Mesenchymal stem cell (in vitro differentiated cells and primary cell): Measurements from ENCODE around the gene HDHD5.

Experiments
- DNase-seq: peaks from one replicate; pipeline ENCODE4 v3.0.0-alpha.2; 2013
- H2AFZ ChIP-seq: one replicate; pipeline ENCODE4 v1.6.1; 2013; ENCODE audit warnings: low read depth, mild to moderate bottlenecking, control low read depth, inconsistent platforms, low read length, moderate library complexity
- H2AK5ac ChIP-seq: 2 replicates; pipeline ENCODE4 v1.6.1; 2013; ENCODE audit warnings: low read length, moderate library complexity, mild to moderate bottlenecking, inconsistent platforms; ENCODE audit not compliant: severe bottlenecking
- H2BK120ac ChIP-seq: one replicate; pipeline ENCODE4 v1.6.1; 2013; ENCODE audit warnings: low read depth, mild to moderate bottlenecking, inconsistent platforms, low read length, moderate library complexity
- H2BK12ac ChIP-seq, 2 experiments: one replicate each; pipeline ENCODE4 v1.6.1; 2013; ENCODE audit warnings: inconsistent platforms in 2 of 2, low read length in 2 of 2, mild to moderate bottlenecking in 2 of 2, moderate library complexity in 2 of 2, control low read depth in 1 of 2
- H2BK15ac ChIP-seq: one replicate; pipeline ENCODE4 v1.6.1; 2013; ENCODE audit warnings: mild to moderate bottlenecking, low read depth, inconsistent platforms; ENCODE audit not compliant: poor library complexity, severe bottlenecking
- H2BK5ac ChIP-seq: 2 replicates; pipeline ENCODE4 v1.6.1; 2013; ENCODE audit warnings: low read depth, mild to moderate bottlenecking, low read length, control low read depth, inconsistent platforms; ENCODE audit not compliant: poor library complexity, severe bottlenecking
- H3K14ac ChIP-seq, 2 experiments: one replicate each; pipeline ENCODE4 v1.6.1; 2013; ENCODE audit warnings: inconsistent platforms in 2 of 2, low read length in 2 of 2, control low read depth in 1 of 2, mild to moderate bottlenecking in 1 of 2, moderate library complexity in 1 of 2
- H3K18ac ChIP-seq, 2 experiments: one replicate each; pipeline ENCODE4 v1.6.1; 2013; ENCODE audit warnings: inconsistent platforms in 2 of 2, low read length in 2 of 2, control low read depth in 1 of 2, low read depth in 1 of 2, mild to moderate bottlenecking in 1 of 2
- H3K23ac ChIP-seq, 2 experiments: one replicate each; pipeline ENCODE4 v1.6.1; 2013; ENCODE audit warnings: inconsistent platforms in 2 of 2, low read length in 2 of 2, mild to moderate bottlenecking in 2 of 2, moderate library complexity in 2 of 2, control low read depth in 1 of 2
- H3K27ac ChIP-seq: 2 replicates; pipeline ENCODE4 v1.5.1; 2013; ENCODE audit warnings: mild to moderate bottlenecking, moderate library complexity, low read length, control low read depth, inconsistent platforms; ENCODE audit not compliant: poor library complexity, severe bottlenecking
- H3K27me3 ChIP-seq, 2 experiments: 2 replicates each; pipeline versions ENCODE4 v1.6.1 to v1.7.0; 2013; ENCODE audit warnings: low read length in 2 of 2, mild to moderate bottlenecking in 2 of 2, moderate library complexity in 2 of 2, control low read depth in 1 of 2, inconsistent platforms in 1 of 2; ENCODE audit not compliant: control insufficient read depth in 1 of 2, insufficient read depth in 1 of 2
- H3K36me3 ChIP-seq, 2 experiments: 2 replicates each; pipeline versions ENCODE4 v1.6.1 to v1.7.0; 2013; ENCODE audit warnings: low read length in 2 of 2, control low read depth in 1 of 2, inconsistent platforms in 1 of 2, low read depth in 1 of 2, mild to moderate bottlenecking in 1 of 2; ENCODE audit not compliant: insufficient read depth in 2 of 2, control insufficient read depth in 1 of 2
- H3K4ac ChIP-seq, 2 experiments: one replicate each; pipeline ENCODE4 v1.6.1; 2013; ENCODE audit warnings: inconsistent platforms in 2 of 2, low read length in 2 of 2, mild to moderate bottlenecking in 2 of 2, moderate library complexity in 2 of 2, control low read depth in 1 of 2, low read depth in 1 of 2
- H3K4me1 ChIP-seq: 2 replicates; pipeline ENCODE4 v1.6.1; 2013; ENCODE audit warnings: low read depth, low read length, control low read depth; ENCODE audit not compliant: control insufficient read depth, insufficient read depth
- H3K4me2 ChIP-seq: 2 replicates; pipeline ENCODE4 v1.6.1; 2013; ENCODE audit warnings: low read length, mild to moderate bottlenecking, inconsistent platforms; ENCODE audit not compliant: poor library complexity, severe bottlenecking
- H3K4me3 ChIP-seq, 2 experiments: 2 replicates each; pipeline versions ENCODE4 v1.5.1 to v1.7.0; 2013; ENCODE audit warnings: low read length in 2 of 2, mild to moderate bottlenecking in 2 of 2, control low read depth in 1 of 2, low read depth in 1 of 2; ENCODE audit not compliant: insufficient read depth in 1 of 2
- H3K79me1 ChIP-seq: replicated peaks from 2 replicates; pipeline ENCODE4 v1.6.1; 2013; ENCODE audit warnings: mild to moderate bottlenecking, control low read depth, low read length, inconsistent platforms; ENCODE audit not compliant: poor library complexity, severe bottlenecking
- H3K9ac ChIP-seq: 2 replicates; pipeline ENCODE4 v1.7.0; 2013; ENCODE audit warnings: mild to moderate bottlenecking, low read length, moderate library complexity
- H3K9me3 ChIP-seq: 2 replicates; pipeline ENCODE4 v1.7.0; 2013; ENCODE audit warnings: mild to moderate bottlenecking, low read length; ENCODE audit not compliant: control insufficient read depth
- H4K8ac ChIP-seq: one replicate; pipeline ENCODE4 v1.6.1; 2013; ENCODE audit warnings: inconsistent platforms, mild to moderate bottlenecking, low read length, moderate library complexity
- H4K91ac ChIP-seq: one replicate; pipeline ENCODE4 v1.6.1; 2013; ENCODE audit warnings: mild to moderate bottlenecking, low read length, inconsistent platforms
- WGBS: methylation state at CpG from one replicate; pipeline ENCODE4 v1.1.7; 2013; ENCODE audit warnings: mixed read lengths; 5-methylcytosine and 5-hydroxymethylcytosine counted together

Gene HDHD5

DNA sequence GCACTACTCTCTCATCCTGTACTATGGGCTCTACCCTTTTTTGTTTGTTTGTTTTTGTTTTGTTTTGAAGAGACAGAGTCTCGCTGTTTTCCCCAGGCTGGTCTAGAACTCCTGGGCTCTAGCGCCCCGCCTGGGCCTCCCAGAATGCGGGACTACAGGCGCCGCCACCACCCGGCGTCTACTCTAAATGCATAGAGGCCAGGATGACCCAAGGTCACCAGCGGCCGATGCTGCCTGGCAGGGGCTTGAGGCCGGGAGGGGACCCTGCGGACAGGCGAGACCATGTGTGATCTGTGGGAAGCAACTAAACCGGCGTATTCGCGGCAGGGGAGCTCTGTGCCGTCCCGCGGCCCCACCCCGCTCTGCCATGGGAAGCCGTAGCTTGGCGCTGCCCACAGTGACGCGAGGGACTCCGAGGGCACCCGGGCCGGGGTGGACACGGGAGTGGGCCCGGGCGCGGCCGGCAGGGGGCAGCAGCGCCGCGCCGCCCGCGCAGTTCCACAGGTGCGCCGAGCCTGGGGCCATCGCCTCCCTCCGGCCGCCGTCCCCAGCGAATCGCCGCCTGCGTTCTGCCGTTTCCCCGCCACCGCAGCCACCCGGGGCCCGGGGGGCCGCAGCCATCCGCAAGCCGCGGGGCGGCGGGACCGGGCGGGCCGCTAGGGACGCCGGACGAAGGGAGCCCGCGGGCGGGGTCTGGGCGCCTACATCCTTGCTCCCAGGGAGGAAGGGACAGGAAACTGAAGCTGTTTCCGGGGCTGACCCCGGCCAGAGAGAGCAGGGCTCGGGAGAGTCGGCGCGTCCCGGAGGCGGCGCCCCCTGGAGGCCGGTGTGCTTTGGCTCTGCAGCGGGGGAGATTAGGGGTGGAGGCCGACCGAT, 12.3 kb upstream of the HDHD5 start:
- peak overlapping the region; percentile 82 to 88 for H3K4me3 ChIP-seq
- peak overlapping the region; percentile 92 to 97 for H3K18ac ChIP-seq
- H3K4me2 ChIP-seq = peak overlapping the region; percentile 79
- peak overlapping the region; percentile 56 for H3K27ac ChIP-seq
- peak overlapping the region in 1 of 2 experiments; percentile 89 for H3K14ac ChIP-seq
- peak overlapping the region; percentile 66 to 92 for H3K4ac ChIP-seq
- DNase-seq = peak; percentile 91
- no peak overlapping the region for H2AK5ac ChIP-seq
- no peak overlapping the region for H3K23ac ChIP-seq
- no peak overlapping the region for H2BK12ac ChIP-seq
- peaks cover 5 to 13% of the 10 kb centered on the region in 2 experiments for H3K27me3 ChIP-seq
- H2AFZ ChIP-seq = peak overlapping the region; percentile 96
- WGBS = under 1% methylated on average over 63 of the region's 83 CpGs
- peak overlapping the region; percentile 92 for H2BK5ac ChIP-seq
- peak overlapping the region; percentile 54 for H2BK120ac ChIP-seq
- peak overlapping the region; percentile 83 for H4K91ac ChIP-seq
- no peaks in the 10 kb centered on the region for H3K36me3 ChIP-seq
- H3K9me3 ChIP-seq = no peaks in the 10 kb centered on the region
- peaks cover 4% of the 10 kb centered on the region for H3K4me1 ChIP-seq
- H3K79me1 ChIP-seq = no peaks in the 10 kb centered on the region
- peak overlapping the region; percentile 98 for H4K8ac ChIP-seq
- H3K9ac ChIP-seq = peak overlapping the region; percentile 93
- H2BK15ac ChIP-seq = peak overlapping the region; percentile 71

DNA sequence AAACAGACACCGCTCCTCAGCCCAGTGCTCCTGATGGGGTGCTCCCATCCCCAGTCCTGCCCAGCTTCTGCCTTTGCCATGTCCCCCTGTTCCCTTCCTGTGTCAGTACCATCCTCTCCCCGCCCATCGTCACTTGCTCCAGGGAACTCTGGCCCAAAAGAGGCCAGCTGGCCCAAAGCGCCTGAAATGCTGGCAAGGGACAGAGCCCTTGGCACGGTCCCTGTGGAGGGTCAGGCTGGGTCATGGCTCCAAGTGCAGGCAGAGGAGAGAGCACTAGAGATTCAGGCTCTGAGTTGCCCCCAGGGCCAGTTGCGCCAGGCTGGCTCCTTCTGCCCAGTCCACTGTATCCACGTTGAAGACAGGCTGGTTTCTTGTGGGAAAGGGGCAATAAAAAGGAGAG, 8.4 kb upstream of the HDHD5 start:
- H2AK5ac ChIP-seq = no peak overlapping the region
- no peak overlapping the region for H3K27ac ChIP-seq
- no peak overlapping the region for H2BK15ac ChIP-seq
- H3K79me1 ChIP-seq = no peaks in the 10 kb centered on the region
- H3K4me1 ChIP-seq = peaks cover 4% of the 10 kb centered on the region
- no peak overlapping the region for H4K8ac ChIP-seq
- no peak overlapping the region for H2BK12ac ChIP-seq
- H3K4me3 ChIP-seq = no peak overlapping the region
- H3K9me3 ChIP-seq = no peaks in the 10 kb centered on the region
- peaks cover 6 to 13% of the 10 kb centered on the region in 2 experiments for H3K27me3 ChIP-seq
- no peak overlapping the region for H3K14ac ChIP-seq
- H4K91ac ChIP-seq = no peak overlapping the region
- H3K4ac ChIP-seq = no peak overlapping the region
- H3K23ac ChIP-seq = peak overlapping the region in 1 of 2 experiments; percentile 34
- H3K4me2 ChIP-seq = no peak overlapping the region
- no peak overlapping the region for H2BK5ac ChIP-seq
- no peak overlapping the region for H3K9ac ChIP-seq
- no peaks in the 10 kb centered on the region for H3K36me3 ChIP-seq
- DNase-seq = no peak
- H3K18ac ChIP-seq = no peak overlapping the region
- no peak overlapping the region for H2BK120ac ChIP-seq
- WGBS = 80% methylated on average over 7 of the region's 7 CpGs
- no peak overlapping the region for H2AFZ ChIP-seq

DNA sequence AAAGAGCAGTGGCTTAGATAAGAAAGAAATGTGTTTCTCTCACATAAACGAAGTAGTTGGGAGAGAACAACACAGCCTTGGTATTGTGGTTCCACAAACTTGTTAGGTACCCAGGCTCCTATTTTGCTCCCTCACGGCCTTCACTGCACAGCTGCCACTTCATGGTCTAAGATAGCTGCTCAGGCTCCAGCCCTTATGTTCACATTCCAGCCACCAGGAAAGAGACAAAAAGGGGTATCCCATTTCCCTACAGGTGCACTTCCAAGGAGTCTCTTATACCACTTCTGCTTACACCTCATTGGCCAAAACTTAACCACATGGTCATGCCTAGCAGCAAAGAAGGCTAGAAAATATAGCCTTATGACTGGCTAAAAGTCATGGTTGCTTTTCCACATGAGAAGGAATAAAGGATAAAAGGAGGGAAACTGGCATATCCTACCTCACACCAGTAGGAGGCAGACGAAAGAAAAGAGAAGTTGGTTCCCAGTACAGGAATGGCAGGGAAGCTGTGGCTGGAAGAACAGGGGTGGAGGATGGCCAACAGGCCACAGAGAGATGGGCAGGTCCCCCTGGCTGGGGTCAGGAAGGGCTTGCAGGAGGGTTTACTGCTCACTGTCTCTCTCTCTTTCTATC, 5.4 kb upstream of the HDHD5 start:
- H3K27me3 ChIP-seq = peaks cover 6 to 13% of the 10 kb centered on the region in 2 experiments
- H3K79me1 ChIP-seq = peaks cover 6% of the 10 kb centered on the region
- no peak overlapping the region for H2BK5ac ChIP-seq
- H3K36me3 ChIP-seq = no peaks in the 10 kb centered on the region
- H3K4ac ChIP-seq = no peak overlapping the region
- H4K91ac ChIP-seq = no peak overlapping the region
- peaks cover 6% of the 10 kb centered on the region for H3K4me1 ChIP-seq
- H2AFZ ChIP-seq = no peak overlapping the region
- DNase-seq = no peak
- WGBS = 88% methylated on average over 2 of the region's 3 CpGs
- H2AK5ac ChIP-seq = no peak overlapping the region
- no peak overlapping the region for H3K27ac ChIP-seq
- H3K14ac ChIP-seq = no peak overlapping the region
- H3K4me3 ChIP-seq = no peak overlapping the region
- no peak overlapping the region for H3K18ac ChIP-seq
- H2BK15ac ChIP-seq = no peak overlapping the region
- no peak overlapping the region for H2BK12ac ChIP-seq
- no peaks in the 10 kb centered on the region for H3K9me3 ChIP-seq
- H3K23ac ChIP-seq = no peak overlapping the region
- H4K8ac ChIP-seq = no peak overlapping the region
- no peak overlapping the region for H2BK120ac ChIP-seq
- H3K9ac ChIP-seq = no peak overlapping the region
- H3K4me2 ChIP-seq = no peak overlapping the region

DNA sequence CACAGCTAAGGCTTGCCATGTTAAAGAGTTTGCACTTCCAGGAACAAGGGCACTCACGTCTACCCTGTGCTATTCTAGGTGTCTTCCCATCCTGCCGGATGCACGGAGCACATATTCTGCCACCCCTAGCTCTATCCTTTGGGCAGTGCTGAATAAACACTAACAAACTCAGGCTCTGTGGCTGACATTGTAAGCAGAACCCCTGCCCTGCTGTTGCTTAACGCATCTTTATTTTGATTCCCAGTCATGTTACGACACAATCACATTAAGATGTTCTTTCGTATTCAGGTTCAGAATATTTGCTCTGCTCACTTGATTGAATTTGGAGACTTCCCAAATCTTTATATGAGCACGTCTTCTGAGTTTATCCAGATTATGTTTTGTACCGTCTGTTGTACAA, 3.7 kb upstream of the HDHD5 start:
- no peaks in the 10 kb centered on the region for H3K9me3 ChIP-seq
- H3K79me1 ChIP-seq = peaks cover 7% of the 10 kb centered on the region
- no peak overlapping the region for H3K4me2 ChIP-seq
- DNase-seq = no peak
- H2BK15ac ChIP-seq = no peak overlapping the region
- peaks cover 4 to 6% of the 10 kb centered on the region in 2 experiments for H3K27me3 ChIP-seq
- H3K4me3 ChIP-seq = no peak overlapping the region
- H2BK5ac ChIP-seq = no peak overlapping the region
- peaks cover 6% of the 10 kb centered on the region for H3K4me1 ChIP-seq
- H2BK12ac ChIP-seq = no peak overlapping the region
- no peak overlapping the region for H3K4ac ChIP-seq
- no peak overlapping the region for H3K14ac ChIP-seq
- H3K9ac ChIP-seq = no peak overlapping the region
- no peak overlapping the region for H2AFZ ChIP-seq
- no peaks in the 10 kb centered on the region for H3K36me3 ChIP-seq
- H2BK120ac ChIP-seq = no peak overlapping the region
- H3K27ac ChIP-seq = no peak overlapping the region
- no peak overlapping the region for H2AK5ac ChIP-seq
- 94% methylated on average over 8 of the region's 8 CpGs for WGBS
- no peak overlapping the region for H4K8ac ChIP-seq
- no peak overlapping the region for H4K91ac ChIP-seq
- no peak overlapping the region for H3K23ac ChIP-seq
- H3K18ac ChIP-seq = no peak overlapping the region
